Measurements from ENCODE around the gene SAMM50. TPM values are rescaled to one million over a fixed set of nuclear protein-coding genes. Genes with fewer than 3 reads are reported as not detected.

SAMM50 gene
- total RNA-seq, 1 experiment from 2014 or later: 40.8 TPM

DNA sequence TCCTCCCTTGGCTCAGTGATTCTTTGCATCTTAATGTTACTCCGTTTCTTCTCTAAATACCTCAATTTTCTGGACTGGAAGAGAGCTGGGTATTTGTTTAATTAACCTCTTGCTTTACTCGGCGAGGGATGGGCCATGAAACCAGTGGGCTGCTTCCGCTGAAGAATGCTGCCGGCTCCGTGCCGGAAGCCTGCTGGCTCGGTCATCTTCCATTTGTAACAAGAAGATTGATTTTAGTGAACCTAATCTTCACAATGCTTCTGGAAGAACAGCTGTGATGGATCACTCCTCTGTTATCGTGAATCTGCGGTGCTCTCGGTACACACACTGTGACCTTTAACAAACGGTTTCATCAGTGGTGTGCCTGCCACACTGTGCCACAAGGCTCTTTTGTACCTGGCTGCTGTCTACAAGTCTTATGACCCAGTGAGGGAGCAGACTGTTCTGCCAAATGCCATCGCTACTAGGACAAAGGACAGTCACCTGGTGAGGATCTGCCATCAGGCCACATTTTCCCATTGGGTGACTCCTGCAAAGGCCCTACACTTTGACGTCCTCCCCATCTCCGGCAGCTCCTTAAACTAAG, 43.5 kb downstream of the SAMM50 start:
- no peaks in the 10 kb centered on the region for H4K20me1 ChIP-seq (ENCODE audit: insufficient read depth)
- TF ChIP-seq, protein P1, sequence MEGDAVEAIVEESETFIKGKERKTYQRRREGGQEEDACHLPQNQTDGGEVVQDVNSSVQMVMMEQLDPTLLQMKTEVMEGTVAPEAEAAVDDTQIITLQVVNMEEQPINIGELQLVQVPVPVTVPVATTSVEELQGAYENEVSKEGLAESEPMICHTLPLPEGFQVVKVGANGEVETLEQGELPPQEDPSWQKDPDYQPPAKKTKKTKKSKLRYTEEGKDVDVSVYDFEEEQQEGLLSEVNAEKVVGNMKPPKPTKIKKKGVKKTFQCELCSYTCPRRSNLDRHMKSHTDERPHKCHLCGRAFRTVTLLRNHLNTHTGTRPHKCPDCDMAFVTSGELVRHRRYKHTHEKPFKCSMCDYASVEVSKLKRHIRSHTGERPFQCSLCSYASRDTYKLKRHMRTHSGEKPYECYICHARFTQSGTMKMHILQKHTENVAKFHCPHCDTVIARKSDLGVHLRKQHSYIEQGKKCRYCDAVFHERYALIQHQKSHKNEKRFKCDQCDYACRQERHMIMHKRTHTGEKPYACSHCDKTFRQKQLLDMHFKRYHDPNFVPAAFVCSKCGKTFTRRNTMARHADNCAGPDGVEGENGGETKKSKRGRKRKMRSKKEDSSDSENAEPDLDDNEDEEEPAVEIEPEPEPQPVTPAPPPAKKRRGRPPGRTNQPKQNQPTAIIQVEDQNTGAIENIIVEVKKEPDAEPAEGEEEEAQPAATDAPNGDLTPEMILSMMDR (IDR thresholded peaks at IDR 0.05 in 2 of 3, conservative IDR thresholded peaks at IDR 0.05 in 1 of 3; ENCODE audit: borderline replicate concordance in 1 of 3, insufficient read depth in 1 of 3, low read depth in 2 of 3, low read length in 2 of 3): no peak
- TF ChIP-seq, protein P2, sequence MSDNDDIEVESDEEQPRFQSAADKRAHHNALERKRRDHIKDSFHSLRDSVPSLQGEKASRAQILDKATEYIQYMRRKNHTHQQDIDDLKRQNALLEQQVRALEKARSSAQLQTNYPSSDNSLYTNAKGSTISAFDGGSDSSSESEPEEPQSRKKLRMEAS (IDR thresholded peaks at IDR 0.05): no peak
- no peak for TF ChIP-seq YY1 (IDR thresholded peaks at IDR 0.05; ENCODE audit: extremely low read depth, insufficient replicate concordance, low read depth, low read length)
- no peak for TF ChIP-seq FOSL1 (IDR thresholded peaks at IDR 0.05; ENCODE audit: low read depth)
- TF ChIP-seq ZFX (IDR thresholded peaks at IDR 0.05): no peak
- no peak for TF ChIP-seq EZH2phosphoT487 (IDR thresholded peaks at IDR 0.05; ENCODE audit: borderline replicate concordance)
- TF ChIP-seq SP1 (IDR thresholded peaks at IDR 0.05; ENCODE audit: low read depth): no peak
- TF ChIP-seq, protein P3, sequence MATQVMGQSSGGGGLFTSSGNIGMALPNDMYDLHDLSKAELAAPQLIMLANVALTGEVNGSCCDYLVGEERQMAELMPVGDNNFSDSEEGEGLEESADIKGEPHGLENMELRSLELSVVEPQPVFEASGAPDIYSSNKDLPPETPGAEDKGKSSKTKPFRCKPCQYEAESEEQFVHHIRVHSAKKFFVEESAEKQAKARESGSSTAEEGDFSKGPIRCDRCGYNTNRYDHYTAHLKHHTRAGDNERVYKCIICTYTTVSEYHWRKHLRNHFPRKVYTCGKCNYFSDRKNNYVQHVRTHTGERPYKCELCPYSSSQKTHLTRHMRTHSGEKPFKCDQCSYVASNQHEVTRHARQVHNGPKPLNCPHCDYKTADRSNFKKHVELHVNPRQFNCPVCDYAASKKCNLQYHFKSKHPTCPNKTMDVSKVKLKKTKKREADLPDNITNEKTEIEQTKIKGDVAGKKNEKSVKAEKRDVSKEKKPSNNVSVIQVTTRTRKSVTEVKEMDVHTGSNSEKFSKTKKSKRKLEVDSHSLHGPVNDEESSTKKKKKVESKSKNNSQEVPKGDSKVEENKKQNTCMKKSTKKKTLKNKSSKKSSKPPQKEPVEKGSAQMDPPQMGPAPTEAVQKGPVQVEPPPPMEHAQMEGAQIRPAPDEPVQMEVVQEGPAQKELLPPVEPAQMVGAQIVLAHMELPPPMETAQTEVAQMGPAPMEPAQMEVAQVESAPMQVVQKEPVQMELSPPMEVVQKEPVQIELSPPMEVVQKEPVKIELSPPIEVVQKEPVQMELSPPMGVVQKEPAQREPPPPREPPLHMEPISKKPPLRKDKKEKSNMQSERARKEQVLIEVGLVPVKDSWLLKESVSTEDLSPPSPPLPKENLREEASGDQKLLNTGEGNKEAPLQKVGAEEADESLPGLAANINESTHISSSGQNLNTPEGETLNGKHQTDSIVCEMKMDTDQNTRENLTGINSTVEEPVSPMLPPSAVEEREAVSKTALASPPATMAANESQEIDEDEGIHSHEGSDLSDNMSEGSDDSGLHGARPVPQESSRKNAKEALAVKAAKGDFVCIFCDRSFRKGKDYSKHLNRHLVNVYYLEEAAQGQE (IDR thresholded peaks at IDR 0.05; ENCODE audit: low read depth): no peak
- DNase-seq (ENCODE audit: low read depth, low spot score): no peak
- no peak overlapping the region for H2AFZ ChIP-seq (ENCODE audit: low read depth, low read length, poor library complexity, severe bottlenecking)
- no peaks in the 10 kb centered on the region for H3K9me3 ChIP-seq (ENCODE audit: control insufficient read depth in 1 of 2, insufficient read depth in 1 of 2, low read depth in 1 of 2, low read length in 2 of 2)
- no peak overlapping the region for H3K9ac ChIP-seq (ENCODE audit: low read length)
- H3K36me3 ChIP-seq (ENCODE audit: control insufficient read depth in 1 of 2, insufficient read depth in 2 of 2, low read length in 2 of 2): peaks cover 9 to 13% of the 10 kb centered on the region in 2 experiments; a peak in 3 of 4 replicates
- no peak overlapping the region for H3K4me3 ChIP-seq (replicated peaks in 1 of 2; ENCODE audit: low read depth in 1 of 2, low read length in 2 of 2)
- intact Hi-C loops (cut with micrococcal nuclease): no loop called here
- ChIA-PET RAD21 (ENCODE audit: low non-redundant PET in 1 of 2, low total read pairs in 2 of 2, uncharacterized antibody in 2 of 2, unreplicated experiment in 2 of 2) (no interaction called here), CTCF (no interaction called here), POLR2A (no interaction called here)
- ATAC-seq: no peak
- H3K4me2 ChIP-seq (ENCODE audit: low read length): no peak overlapping the region
- no peaks in the 10 kb centered on the region for H3K4me1 ChIP-seq (ENCODE audit: control insufficient read depth in 1 of 2, insufficient read depth in 2 of 2, low read length in 2 of 2)
- H3K9me2 ChIP-seq (ENCODE audit: insufficient read depth): no peaks in the 10 kb centered on the region
- no TSS peak for BruUV-seq (replicated peaks)
- no peaks in the 10 kb centered on the region for H3K79me2 ChIP-seq (ENCODE audit: insufficient read depth, low read length)
- H3K27ac ChIP-seq (ENCODE audit: low read depth, low read length): no peak overlapping the region
- no peaks in the 10 kb centered on the region for H3K27me3 ChIP-seq (ENCODE audit: insufficient read depth, low read length)
